ENCODE measurements around the gene GNB2.

DNA sequence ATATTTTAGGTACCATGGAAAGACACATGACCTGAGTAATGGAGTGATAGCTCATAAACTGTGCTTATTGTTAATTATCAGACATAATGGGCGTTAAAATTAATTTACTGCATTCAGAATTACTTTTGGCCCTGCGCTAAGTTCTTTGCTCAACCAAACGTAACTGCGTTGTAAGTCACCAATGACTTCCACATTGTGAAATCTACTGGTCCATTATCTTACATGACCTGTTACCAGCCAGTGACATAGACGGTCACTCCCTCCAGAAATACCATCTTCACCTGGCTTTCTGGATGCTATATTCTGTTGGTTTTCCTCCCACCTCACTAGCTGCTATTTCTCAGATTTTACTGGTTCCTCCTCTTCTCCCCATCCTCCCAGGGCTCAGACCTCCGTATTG, 25.5 kb downstream of the GNB2 start:
- TF ChIP-seq, protein P1, sequence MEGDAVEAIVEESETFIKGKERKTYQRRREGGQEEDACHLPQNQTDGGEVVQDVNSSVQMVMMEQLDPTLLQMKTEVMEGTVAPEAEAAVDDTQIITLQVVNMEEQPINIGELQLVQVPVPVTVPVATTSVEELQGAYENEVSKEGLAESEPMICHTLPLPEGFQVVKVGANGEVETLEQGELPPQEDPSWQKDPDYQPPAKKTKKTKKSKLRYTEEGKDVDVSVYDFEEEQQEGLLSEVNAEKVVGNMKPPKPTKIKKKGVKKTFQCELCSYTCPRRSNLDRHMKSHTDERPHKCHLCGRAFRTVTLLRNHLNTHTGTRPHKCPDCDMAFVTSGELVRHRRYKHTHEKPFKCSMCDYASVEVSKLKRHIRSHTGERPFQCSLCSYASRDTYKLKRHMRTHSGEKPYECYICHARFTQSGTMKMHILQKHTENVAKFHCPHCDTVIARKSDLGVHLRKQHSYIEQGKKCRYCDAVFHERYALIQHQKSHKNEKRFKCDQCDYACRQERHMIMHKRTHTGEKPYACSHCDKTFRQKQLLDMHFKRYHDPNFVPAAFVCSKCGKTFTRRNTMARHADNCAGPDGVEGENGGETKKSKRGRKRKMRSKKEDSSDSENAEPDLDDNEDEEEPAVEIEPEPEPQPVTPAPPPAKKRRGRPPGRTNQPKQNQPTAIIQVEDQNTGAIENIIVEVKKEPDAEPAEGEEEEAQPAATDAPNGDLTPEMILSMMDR (IDR thresholded peaks at IDR 0.05; ENCODE audit: low read depth, low read length, poor library complexity, severe bottlenecking) = no peak
- no peak for TF ChIP-seq EZH2phosphoT487 (IDR thresholded peaks at IDR 0.05; ENCODE audit: borderline replicate concordance, low read length)
